ENCODE results near the gene KIAA0232.

- TF ChIP-seq CTCF (IDR thresholded peaks at IDR 0.05; ENCODE audit: low read depth, low read length) (no peak), MYC (IDR thresholded peaks at IDR 0.05; ENCODE audit: low read depth, low read length) (no peak)
Measured at GRCh38 chr4:6767748-6768538, 14.6 kb upstream of the KIAA0232 start.

Data from NB4 (cell line).